ENCODE data around the gene DNAJB13.

GRCh38 chr11:73968356-73968966, 17.6 kb downstream of the DNAJB13 start:
- no peak for TF ChIP-seq CTCF (IDR thresholded peaks at IDR 0.05; ENCODE audit: insufficient read depth, low read depth, low read length)
- no peak for TF ChIP-seq EZH2 (IDR thresholded peaks at IDR 0.05; ENCODE audit: insufficient read depth, low read length)
